GM10248 (cell line): ENCODE results near the gene DYSF.

ENCODE experiments used
- CTCF ChIA-PET: fragments of 300-600 bp; sonication (Branson Sonifier 250); formaldehyde crosslinking; extraction: SDS; loops from one replicate; lab custom pipeline; 2021; ENCODE audit warnings: antibody characterized with exemption; lab: Yijun Ruan, JAX
- POLR2A ChIA-PET: fragments of 350-650 bp; sonication (Branson Sonifier 250); formaldehyde crosslinking; extraction: SDS; loops from one replicate; lab custom pipeline; 2020; ENCODE audit warnings: antibody characterized with exemption; lab: Yijun Ruan, JAX
- DNase-seq: peaks from one replicate; pipeline ENCODE4 v3.0.0; 2012; ENCODE audit errors: extremely low spot score
- CTCF ChIP-seq: IDR thresholded peaks from 2 replicates; pipeline ENCODE4 v1.5.1; 2012; ENCODE audit warnings: mild to moderate bottlenecking, low read depth; ENCODE audit errors: extremely low read depth, missing control alignments, control extremely low read depth

Gene DYSF

GRCh38 chr2:71601136-71602114 is 148.1 kb downstream of the DYSF start:
- ChIA-PET CTCF (interaction anchor here (1.0 to 1.4 kb wide), 2 partner anchors 9 to 55 kb away, joined by 3 read pairs; no protein-coding TSS in a partner anchor), POLR2A (no interaction called here)
- TF ChIP-seq CTCF, result no peak
- no peak for DNase-seq

DNA sequence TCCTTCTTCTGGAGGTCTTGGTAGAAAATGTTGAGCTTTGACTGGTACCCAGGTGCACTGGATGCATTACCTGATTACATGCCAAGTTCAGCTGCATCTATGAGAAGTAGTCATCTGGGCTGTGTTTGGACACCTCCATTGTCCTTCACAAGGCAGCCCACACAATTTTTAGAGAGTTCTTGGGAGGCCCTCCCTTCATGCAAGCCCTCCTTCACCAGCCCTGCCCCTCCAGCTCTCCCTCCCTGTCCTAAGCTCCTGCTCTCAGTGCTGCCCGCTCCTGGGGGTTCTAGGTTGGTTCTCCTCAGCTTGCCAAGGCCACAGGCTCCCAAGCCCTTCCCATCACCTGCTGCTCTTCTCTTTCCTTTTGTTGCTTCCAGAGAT is 148.7 kb downstream of the DYSF start:
- no peak for TF ChIP-seq CTCF
- no peak for DNase-seq
- ChIA-PET CTCF (interaction anchor here (1.0 to 1.4 kb wide), 2 partner anchors 9 to 56 kb away, joined by 3 read pairs; no protein-coding TSS in a partner anchor), POLR2A (no interaction called here)

- POLR2A ChIA-PET, result no interaction called here
- no peak for DNase-seq
- CTCF ChIA-PET, result interaction anchor here (1.0 to 1.4 kb wide), 2 partner anchors 8 to 57 kb away, joined by 3 read pairs; no protein-coding TSS in a partner anchor
- TF ChIP-seq CTCF, result no peak
Measured at GRCh38 chr2:71602581-71602980, 149.2 kb downstream of the DYSF start.

GRCh38 chr2:71603311-71603811 is 150.0 kb downstream of the DYSF start:
- ChIA-PET CTCF (no interaction called here), POLR2A (no interaction called here)
- TF ChIP-seq CTCF, result no peak
- no peak for DNase-seq

DNA sequence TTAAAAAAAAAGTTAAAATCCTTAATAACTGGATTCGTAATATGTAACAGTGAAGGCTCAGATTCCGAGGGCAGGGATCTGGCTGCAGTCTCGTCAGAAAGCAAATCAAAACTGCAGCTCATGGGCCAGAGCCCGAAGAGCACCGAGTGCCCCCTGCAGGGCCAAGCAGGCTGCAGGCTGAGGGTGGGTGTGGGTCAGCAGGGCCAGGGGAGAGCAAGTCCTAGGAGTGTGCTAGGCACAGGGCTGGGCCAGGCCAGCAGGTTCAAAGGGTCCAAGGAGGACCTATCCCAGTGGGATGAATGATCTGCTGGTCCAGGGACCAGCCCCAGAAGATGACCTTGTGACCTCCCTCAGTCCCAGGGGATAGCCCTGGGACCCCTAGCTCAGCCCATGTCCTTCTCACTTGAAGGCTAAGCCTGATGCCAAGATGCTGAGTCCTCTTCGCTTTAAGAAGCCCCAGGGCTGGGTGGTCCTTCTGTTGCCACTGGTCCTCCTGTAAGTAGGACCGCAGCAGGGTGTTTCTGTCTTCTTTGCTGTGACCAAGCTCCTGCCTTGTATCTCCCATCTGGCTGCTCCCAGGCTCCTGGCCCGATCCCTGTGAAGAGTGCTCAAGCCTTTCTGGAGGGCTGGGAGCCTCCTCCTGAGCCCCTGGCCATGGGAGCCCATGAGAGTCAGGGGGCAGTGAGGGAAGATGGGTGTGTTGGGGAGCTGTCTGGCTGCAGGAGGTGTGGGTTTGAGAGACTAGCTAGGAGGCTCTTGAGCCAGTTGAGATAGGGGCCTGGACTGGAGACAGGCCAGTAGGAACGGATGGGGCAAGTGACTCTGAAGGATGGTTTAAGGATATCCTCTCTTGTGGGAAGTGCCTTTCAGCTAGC is 150.7 kb downstream of the DYSF start:
- no peak for TF ChIP-seq CTCF
- DNase-seq, result no peak
- POLR2A ChIA-PET, result no interaction called here
- CTCF ChIA-PET, result no interaction called here

DNA sequence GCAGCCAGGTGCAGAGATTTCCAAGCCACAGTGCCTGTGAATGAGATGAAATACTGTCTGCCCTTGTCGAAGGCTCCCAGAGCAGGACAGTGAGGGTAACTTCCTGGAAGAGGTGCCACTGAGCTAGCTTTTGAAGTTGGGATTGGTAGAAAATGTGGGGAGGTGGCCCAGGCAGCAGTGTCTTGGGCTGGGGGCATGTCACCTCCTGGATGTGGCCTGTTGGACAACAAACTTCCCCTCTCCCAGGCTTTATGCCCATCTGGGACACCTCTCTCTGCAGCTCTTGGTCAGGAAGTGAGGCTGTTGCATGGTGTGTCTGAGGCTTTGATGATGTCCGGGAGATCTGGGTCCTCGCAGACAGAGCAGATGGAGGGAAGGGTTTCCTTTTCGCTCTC is 151.4 kb downstream of the DYSF start:
- TF ChIP-seq CTCF, result no peak
- ChIA-PET POLR2A (no interaction called here), CTCF (no interaction called here)
- no peak for DNase-seq
